ENCODE measurements around the gene TSPAN18.

DNA sequence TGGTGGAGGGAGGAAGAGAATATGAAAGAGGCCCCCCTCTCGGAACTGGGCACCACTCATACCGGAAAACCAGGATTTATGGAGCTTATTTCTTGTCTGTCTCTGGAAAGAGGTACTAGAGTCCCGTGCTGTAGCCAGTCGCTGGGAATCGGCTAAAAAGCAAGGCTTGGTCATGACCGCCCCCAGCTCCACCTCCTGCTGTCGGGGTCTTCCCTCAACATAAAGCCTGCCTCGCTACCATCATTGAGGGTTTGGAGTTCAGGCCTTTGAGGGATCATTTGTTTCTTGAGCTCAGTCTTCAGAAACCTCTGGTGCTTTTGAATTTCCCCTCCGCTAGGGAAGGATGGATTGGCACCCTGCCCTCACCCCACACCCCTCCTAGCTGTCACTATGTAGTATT lies 97.1 kb downstream of the TSPAN18 start:
- TF ChIP-seq, protein P1, sequence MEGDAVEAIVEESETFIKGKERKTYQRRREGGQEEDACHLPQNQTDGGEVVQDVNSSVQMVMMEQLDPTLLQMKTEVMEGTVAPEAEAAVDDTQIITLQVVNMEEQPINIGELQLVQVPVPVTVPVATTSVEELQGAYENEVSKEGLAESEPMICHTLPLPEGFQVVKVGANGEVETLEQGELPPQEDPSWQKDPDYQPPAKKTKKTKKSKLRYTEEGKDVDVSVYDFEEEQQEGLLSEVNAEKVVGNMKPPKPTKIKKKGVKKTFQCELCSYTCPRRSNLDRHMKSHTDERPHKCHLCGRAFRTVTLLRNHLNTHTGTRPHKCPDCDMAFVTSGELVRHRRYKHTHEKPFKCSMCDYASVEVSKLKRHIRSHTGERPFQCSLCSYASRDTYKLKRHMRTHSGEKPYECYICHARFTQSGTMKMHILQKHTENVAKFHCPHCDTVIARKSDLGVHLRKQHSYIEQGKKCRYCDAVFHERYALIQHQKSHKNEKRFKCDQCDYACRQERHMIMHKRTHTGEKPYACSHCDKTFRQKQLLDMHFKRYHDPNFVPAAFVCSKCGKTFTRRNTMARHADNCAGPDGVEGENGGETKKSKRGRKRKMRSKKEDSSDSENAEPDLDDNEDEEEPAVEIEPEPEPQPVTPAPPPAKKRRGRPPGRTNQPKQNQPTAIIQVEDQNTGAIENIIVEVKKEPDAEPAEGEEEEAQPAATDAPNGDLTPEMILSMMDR (conservative IDR thresholded peaks at IDR 0.05; ENCODE audit: low read depth in 2 of 2): no peak
- no peak for TF ChIP-seq EZH2 (IDR thresholded peaks at IDR 0.05; ENCODE audit: low read depth, unreplicated experiment)
- TF ChIP-seq EZH2phosphoT487 (IDR thresholded peaks at IDR 0.05; ENCODE audit: unreplicated experiment): no peak
- TF ChIP-seq CREB1 (CRISPR knock-in tag; IDR thresholded peaks at IDR 0.05; ENCODE audit: low read depth): no peak
- TF ChIP-seq, protein P2, sequence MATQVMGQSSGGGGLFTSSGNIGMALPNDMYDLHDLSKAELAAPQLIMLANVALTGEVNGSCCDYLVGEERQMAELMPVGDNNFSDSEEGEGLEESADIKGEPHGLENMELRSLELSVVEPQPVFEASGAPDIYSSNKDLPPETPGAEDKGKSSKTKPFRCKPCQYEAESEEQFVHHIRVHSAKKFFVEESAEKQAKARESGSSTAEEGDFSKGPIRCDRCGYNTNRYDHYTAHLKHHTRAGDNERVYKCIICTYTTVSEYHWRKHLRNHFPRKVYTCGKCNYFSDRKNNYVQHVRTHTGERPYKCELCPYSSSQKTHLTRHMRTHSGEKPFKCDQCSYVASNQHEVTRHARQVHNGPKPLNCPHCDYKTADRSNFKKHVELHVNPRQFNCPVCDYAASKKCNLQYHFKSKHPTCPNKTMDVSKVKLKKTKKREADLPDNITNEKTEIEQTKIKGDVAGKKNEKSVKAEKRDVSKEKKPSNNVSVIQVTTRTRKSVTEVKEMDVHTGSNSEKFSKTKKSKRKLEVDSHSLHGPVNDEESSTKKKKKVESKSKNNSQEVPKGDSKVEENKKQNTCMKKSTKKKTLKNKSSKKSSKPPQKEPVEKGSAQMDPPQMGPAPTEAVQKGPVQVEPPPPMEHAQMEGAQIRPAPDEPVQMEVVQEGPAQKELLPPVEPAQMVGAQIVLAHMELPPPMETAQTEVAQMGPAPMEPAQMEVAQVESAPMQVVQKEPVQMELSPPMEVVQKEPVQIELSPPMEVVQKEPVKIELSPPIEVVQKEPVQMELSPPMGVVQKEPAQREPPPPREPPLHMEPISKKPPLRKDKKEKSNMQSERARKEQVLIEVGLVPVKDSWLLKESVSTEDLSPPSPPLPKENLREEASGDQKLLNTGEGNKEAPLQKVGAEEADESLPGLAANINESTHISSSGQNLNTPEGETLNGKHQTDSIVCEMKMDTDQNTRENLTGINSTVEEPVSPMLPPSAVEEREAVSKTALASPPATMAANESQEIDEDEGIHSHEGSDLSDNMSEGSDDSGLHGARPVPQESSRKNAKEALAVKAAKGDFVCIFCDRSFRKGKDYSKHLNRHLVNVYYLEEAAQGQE (IDR thresholded peaks at IDR 0.05; ENCODE audit: unreplicated experiment): no peak
- TF ChIP-seq POLR2AphosphoS5 (IDR thresholded peaks at IDR 0.05; ENCODE audit: low read depth): no peak
- no peak for TF ChIP-seq JUNB (IDR thresholded peaks at IDR 0.05; ENCODE audit: unreplicated experiment)
- TF ChIP-seq, protein P3, sequence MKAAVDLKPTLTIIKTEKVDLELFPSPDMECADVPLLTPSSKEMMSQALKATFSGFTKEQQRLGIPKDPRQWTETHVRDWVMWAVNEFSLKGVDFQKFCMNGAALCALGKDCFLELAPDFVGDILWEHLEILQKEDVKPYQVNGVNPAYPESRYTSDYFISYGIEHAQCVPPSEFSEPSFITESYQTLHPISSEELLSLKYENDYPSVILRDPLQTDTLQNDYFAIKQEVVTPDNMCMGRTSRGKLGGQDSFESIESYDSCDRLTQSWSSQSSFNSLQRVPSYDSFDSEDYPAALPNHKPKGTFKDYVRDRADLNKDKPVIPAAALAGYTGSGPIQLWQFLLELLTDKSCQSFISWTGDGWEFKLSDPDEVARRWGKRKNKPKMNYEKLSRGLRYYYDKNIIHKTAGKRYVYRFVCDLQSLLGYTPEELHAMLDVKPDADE (IDR thresholded peaks at IDR 0.05): no peak
- no peak for TF ChIP-seq NANOG (IDR thresholded peaks at IDR 0.05; ENCODE audit: borderline replicate concordance)
- TF ChIP-seq ZNF114 (CRISPR knock-in tag; IDR thresholded peaks at IDR 0.05): 0 out of 2 replicates have a peak, but pooled peaks have one; percentile 68
- TF ChIP-seq ZNF331 (CRISPR knock-in tag; IDR thresholded peaks at IDR 0.05; ENCODE audit: low read depth): no peak

All from GM23338 (cell line).